HCT116 (cell line): Measurements from ENCODE around the gene ARID5B. TPM values are rescaled to one million over a fixed set of nuclear protein-coding genes. Genes with fewer than 3 reads are reported as not detected.

Experiments
- ATAC-seq: fragments of 200-7000 bp; cut with Tn5 transposase; 2 replicates; pipeline ENCODE4 v1.9.1; 2020; ENCODE audit warnings: mild to moderate bottlenecking, moderate library complexity
- BruUV-seq: library from RNA; stranded (reverse); fragments of 400-500 nt; replicated peaks from 2 replicates; lab custom pipeline; 2021; lab: Mats Ljungman, UMichigan
- CTCF ChIA-PET: fragments of 300-600 bp; sonication (Branson Sonifier 250); formaldehyde crosslinking; loops from one replicate; lab custom pipeline; 2021; ENCODE audit warnings: antibody characterized with exemption; lab: Charles Lee
- POLR2A ChIA-PET: fragments of 300-600, 350-600 bp; sonication (Branson Sonifier 250); formaldehyde crosslinking; loops from one replicate; lab custom pipeline; 2021; ENCODE audit warnings: antibody characterized with exemption; lab: Charles Lee
- RAD21 ChIA-PET, 2 experiments: fragments of 300-600 bp; sonication (Branson Sonifier 250); formaldehyde crosslinking; loops; one replicate each; lab custom pipeline; 2023; ENCODE audit warnings: low total read pairs in 2 of 2; ENCODE audit not compliant: uncharacterized antibody in 2 of 2, unreplicated experiment in 2 of 2, low non-redundant PET in 1 of 2; lab: Charles Lee
- DNase-seq: peaks from one replicate; pipeline ENCODE4 v3.0.0-alpha.2; 2010; ENCODE audit warnings: low read depth, low spot score
- H2AFZ ChIP-seq: fragments of 200-600 bp; shearing (Covaris generic), sonication (generic); 2 replicates; pipeline ENCODE4 v1.6.1; 2017; ENCODE audit warnings: low read depth, mixed run types, mixed read lengths, antibody characterized with exemption, low read length; ENCODE audit not compliant: poor library complexity, severe bottlenecking
- H3K27ac ChIP-seq: 2 replicates; pipeline ENCODE4 v1.5.1; 2012; ENCODE audit warnings: low read depth, low read length
- H3K27me3 ChIP-seq: fragments of 200-600 bp; sonication (generic); 2 replicates; pipeline ENCODE4 v1.6.1; 2016; ENCODE audit warnings: mixed run types, low read length, mixed read lengths; ENCODE audit not compliant: insufficient read depth
- H3K36me3 ChIP-seq, 2 experiments: fragments of 200-500 bp in 1 of 2; fragments of 200-600 bp in 1 of 2; sonication (Bioruptor generic) in 1 of 2; sonication (generic) in 1 of 2; 2 replicates each; pipeline versions ENCODE4 v1.5.1 to v1.6.1; 2014 to 2016; ENCODE audit warnings: low read length in 2 of 2, inconsistent platforms in 1 of 2, mixed read lengths in 1 of 2, mixed run types in 1 of 2; ENCODE audit not compliant: insufficient read depth in 2 of 2, control insufficient read depth in 1 of 2
- H3K4me1 ChIP-seq, 2 experiments: fragments of 200-600 bp in 1 of 2; sonication (generic) in 1 of 2; 2 replicates each; pipeline versions ENCODE4 v1.5.1 to v1.6.1; 2012 to 2017; ENCODE audit warnings: low read length in 2 of 2, inconsistent platforms in 1 of 2, mild to moderate bottlenecking in 1 of 2, mixed read lengths in 1 of 2, mixed run types in 1 of 2, moderate library complexity in 1 of 2; ENCODE audit not compliant: insufficient read depth in 2 of 2, control insufficient read depth in 1 of 2
- H3K4me2 ChIP-seq: fragments of 200-600 bp; sonication (generic); 2 replicates; pipeline ENCODE4 v1.6.1; 2017; ENCODE audit warnings: mixed run types, low read length, mixed read lengths
- H3K4me3 ChIP-seq, 2 experiments: fragments of 200-600 bp in 1 of 2; sonication (generic) in 1 of 2; replicated peaks in 1 of 2; 2 replicates each; pipeline ENCODE4 v1.5.1; 2011 to 2016; ENCODE audit warnings: low read length in 2 of 2, control low read depth in 1 of 2, low read depth in 1 of 2, mild to moderate bottlenecking in 1 of 2, mixed read lengths in 1 of 2, mixed run types in 1 of 2
- H3K79me2 ChIP-seq: fragments of 200-600 bp; sonication (generic); 2 replicates; pipeline ENCODE4 v1.6.1; 2017; ENCODE audit warnings: mild to moderate bottlenecking, mixed run types, low read length, moderate library complexity, mixed read lengths; ENCODE audit not compliant: insufficient read depth
- H3K9ac ChIP-seq: fragments of 200-600 bp; sonication (generic); 2 replicates; pipeline ENCODE4 v1.6.1; 2016; ENCODE audit warnings: low read length, mixed read lengths
- H3K9me2 ChIP-seq: fragments of 200-600 bp; sonication (generic), shearing (Covaris generic); 2 replicates; pipeline ENCODE4 v1.6.1; 2017; ENCODE audit warnings: mixed run types, mild to moderate bottlenecking, moderate library complexity; ENCODE audit not compliant: insufficient read depth
- H3K9me3 ChIP-seq, 2 experiments: fragments of 200-500 bp in 1 of 2; fragments of 200-600 bp in 1 of 2; sonication (Bioruptor generic) in 1 of 2; sonication (generic) in 1 of 2; 2 replicates each; pipeline ENCODE4 v1.6.1; 2014 to 2017; ENCODE audit warnings: low read length in 2 of 2, mixed read lengths in 2 of 2, inconsistent platforms in 1 of 2, low read depth in 1 of 2, mild to moderate bottlenecking in 1 of 2, mixed run types in 1 of 2, moderate library complexity in 1 of 2; ENCODE audit not compliant: control insufficient read depth in 1 of 2, insufficient read depth in 1 of 2
- H4K20me1 ChIP-seq: fragments of 200-600 bp; sonication (generic), shearing (Covaris generic); 2 replicates; pipeline ENCODE4 v1.6.1; 2017; ENCODE audit warnings: mixed run types, mild to moderate bottlenecking, moderate library complexity; ENCODE audit not compliant: insufficient read depth
- CBX3 ChIP-seq: IDR thresholded peaks from 2 replicates; pipeline ENCODE4 v1.6.1; 2012; ENCODE audit warnings: low read depth
- CEBPB ChIP-seq: IDR thresholded peaks from 2 replicates; pipeline ENCODE4 v1.6.1; 2012; ENCODE audit warnings: low read depth
- EGR1 ChIP-seq: IDR thresholded peaks from 2 replicates; pipeline ENCODE4 v1.6.1; 2012; ENCODE audit warnings: low read depth
- EZH2phosphoT487 ChIP-seq: fragments of 200-600 bp; IDR thresholded peaks from 2 replicates; pipeline ENCODE4 v1.6.1; 2018; ENCODE audit warnings: antibody characterized with exemption, borderline replicate concordance
- FOSL1 ChIP-seq: IDR thresholded peaks from 2 replicates; pipeline ENCODE4 v1.6.1; 2012; ENCODE audit warnings: low read depth
- JUND ChIP-seq: IDR thresholded peaks from 2 replicates; pipeline ENCODE4 v1.6.1; 2012
- POLR2AphosphoS5 ChIP-seq: IDR thresholded peaks from 2 replicates; pipeline ENCODE4 v1.6.1; 2011; ENCODE audit warnings: mild to moderate bottlenecking, low read depth, low read length, moderate library complexity
- RAD21 ChIP-seq: IDR thresholded peaks from 2 replicates; pipeline ENCODE4 v1.6.1; 2012; ENCODE audit warnings: low read depth, mild to moderate bottlenecking
- SIN3A ChIP-seq: IDR thresholded peaks from 2 replicates; pipeline ENCODE4 v1.6.1; 2012; ENCODE audit warnings: low read depth
- SRF ChIP-seq: IDR thresholded peaks from 2 replicates; pipeline ENCODE4 v1.6.1; 2012; ENCODE audit warnings: low read depth
- TCF7L2 ChIP-seq: IDR thresholded peaks from 2 replicates; pipeline ENCODE4 v1.7.0; 2011; ENCODE audit warnings: borderline replicate concordance, inconsistent platforms; ENCODE audit not compliant: insufficient read depth, insufficient read length; ENCODE audit errors: extremely low read depth
- YY1 ChIP-seq: IDR thresholded peaks from 2 replicates; pipeline ENCODE4 v1.6.1; 2011; ENCODE audit warnings: low read length, low read depth, moderate library complexity, mild to moderate bottlenecking; ENCODE audit not compliant: insufficient replicate concordance; ENCODE audit errors: extremely low read depth
- ZFX ChIP-seq: fragments of 450-650 bp; IDR thresholded peaks from 2 replicates; pipeline ENCODE4 v1.6.1; 2017
- ZNF274 ChIP-seq: fragments of 200-500 bp; sonication (Bioruptor generic); IDR thresholded peaks from 2 replicates; pipeline ENCODE4 v1.6.1; 2014; ENCODE audit warnings: mild to moderate bottlenecking, low read depth, low read length, inconsistent platforms
- intact Hi-C: fragments of 100-400 bp; cut with micrococcal nuclease; formaldehyde crosslinking; loops from 2 replicates; pipeline ENCODE4 v1.10.0; 2022
- total RNA-seq: library from RNA; stranded (reverse); gene quantifications from one replicate; pipeline ENCODE4 v1.2.1, GENCODE V29; 2021; ENCODE audit not compliant: unreplicated experiment
- TF ChIP-seq, protein P1 (sequence below): IDR thresholded peaks from 2 replicates; pipeline ENCODE4 v1.6.1; 2012
- TF ChIP-seq, protein P2 (sequence below), 3 experiments: fragments of 200-600 bp in 1 of 3; sonication (generic) in 1 of 3; IDR thresholded peaks in 2 of 3; conservative IDR thresholded peaks in 1 of 3; 2 replicates each; pipeline ENCODE4 v1.5.1; 2012 to 2017; ENCODE audit warnings: low read depth in 2 of 3, low read length in 2 of 3, antibody characterized with exemption in 1 of 3, borderline replicate concordance in 1 of 3, control low read depth in 1 of 3, mild to moderate bottlenecking in 1 of 3, mixed read lengths in 1 of 3, mixed run types in 1 of 3, moderate library complexity in 1 of 3; ENCODE audit not compliant: insufficient read depth in 1 of 3

ARID5B gene
- total RNA-seq, 1 experiment from 2014 or later: 4.7 TPM

DNA sequence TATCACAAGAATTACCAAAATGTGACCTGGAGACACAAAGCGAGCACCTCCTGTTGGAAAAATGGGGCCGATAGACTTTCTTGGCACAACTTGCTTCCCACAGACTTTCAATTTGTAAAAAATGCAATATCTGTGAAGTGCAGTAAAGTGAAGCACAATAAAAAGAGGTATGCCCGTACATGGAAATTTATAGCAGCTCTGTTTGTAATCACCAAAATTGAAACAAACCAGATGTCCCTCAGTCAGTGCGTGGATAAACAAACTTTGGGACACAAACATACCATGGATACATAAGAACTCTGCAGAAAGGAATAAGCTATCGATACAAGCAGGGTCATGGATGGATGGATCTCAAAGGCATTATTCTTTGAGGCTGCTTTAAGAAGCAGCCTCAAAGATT, 33.6 kb downstream of the ARID5B start:
- no peak for DNase-seq
- no peaks in the 10 kb centered on the region; a peak in 1 of 4 replicates for H3K9me3 ChIP-seq
- TF ChIP-seq RAD21 (no peak), ZNF274 (no peak), EGR1 (no peak), JUND (no peak), FOSL1 (no peak), YY1 (no peak), ZFX (no peak), SRF (no peak), CBX3 (no peak), CEBPB (no peak), SIN3A (no peak), EZH2phosphoT487 (no peak), POLR2AphosphoS5 (no peak), TCF7L2 (no peak)
- TF ChIP-seq, protein P1, sequence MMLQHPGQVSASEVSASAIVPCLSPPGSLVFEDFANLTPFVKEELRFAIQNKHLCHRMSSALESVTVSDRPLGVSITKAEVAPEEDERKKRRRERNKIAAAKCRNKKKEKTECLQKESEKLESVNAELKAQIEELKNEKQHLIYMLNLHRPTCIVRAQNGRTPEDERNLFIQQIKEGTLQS: no peak
- TF ChIP-seq, protein P2, sequence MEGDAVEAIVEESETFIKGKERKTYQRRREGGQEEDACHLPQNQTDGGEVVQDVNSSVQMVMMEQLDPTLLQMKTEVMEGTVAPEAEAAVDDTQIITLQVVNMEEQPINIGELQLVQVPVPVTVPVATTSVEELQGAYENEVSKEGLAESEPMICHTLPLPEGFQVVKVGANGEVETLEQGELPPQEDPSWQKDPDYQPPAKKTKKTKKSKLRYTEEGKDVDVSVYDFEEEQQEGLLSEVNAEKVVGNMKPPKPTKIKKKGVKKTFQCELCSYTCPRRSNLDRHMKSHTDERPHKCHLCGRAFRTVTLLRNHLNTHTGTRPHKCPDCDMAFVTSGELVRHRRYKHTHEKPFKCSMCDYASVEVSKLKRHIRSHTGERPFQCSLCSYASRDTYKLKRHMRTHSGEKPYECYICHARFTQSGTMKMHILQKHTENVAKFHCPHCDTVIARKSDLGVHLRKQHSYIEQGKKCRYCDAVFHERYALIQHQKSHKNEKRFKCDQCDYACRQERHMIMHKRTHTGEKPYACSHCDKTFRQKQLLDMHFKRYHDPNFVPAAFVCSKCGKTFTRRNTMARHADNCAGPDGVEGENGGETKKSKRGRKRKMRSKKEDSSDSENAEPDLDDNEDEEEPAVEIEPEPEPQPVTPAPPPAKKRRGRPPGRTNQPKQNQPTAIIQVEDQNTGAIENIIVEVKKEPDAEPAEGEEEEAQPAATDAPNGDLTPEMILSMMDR (IDR thresholded peaks at IDR 0.05 in 2 of 3, conservative IDR thresholded peaks at IDR 0.05 in 1 of 3; ENCODE audit: borderline replicate concordance in 1 of 3, insufficient read depth in 1 of 3, low read depth in 2 of 3, low read length in 2 of 3): no peak
- H3K79me2 ChIP-seq: no peaks in the 10 kb centered on the region
- ChIA-PET POLR2A (interaction anchor here (0.6 kb wide), 1 partner anchor 31 kb away, joined by 3 read pairs; no protein-coding TSS in a partner anchor), RAD21 (no interaction called here), CTCF (no interaction called here)
- no peak for ATAC-seq
- H3K4me1 ChIP-seq: peaks cover 11 to 35% of the 10 kb centered on the region in 2 experiments
- H3K9me2 ChIP-seq: no peaks in the 10 kb centered on the region
- H3K27ac ChIP-seq: no peak overlapping the region
- no peaks in the 10 kb centered on the region for H3K36me3 ChIP-seq
- no peaks in the 10 kb centered on the region for H3K27me3 ChIP-seq
- no peak overlapping the region for H3K9ac ChIP-seq
- H3K4me3 ChIP-seq: no peak overlapping the region
- H4K20me1 ChIP-seq: no peaks in the 10 kb centered on the region
- H3K4me2 ChIP-seq: no peak overlapping the region
- no TSS peak for BruUV-seq
- H2AFZ ChIP-seq: no peak overlapping the region
- intact Hi-C loops: no loop called here
